ENCODE measurements around the gene SNAI3. TPM values are rescaled to one million over a fixed set of nuclear protein-coding genes. Genes with fewer than 3 reads are reported as not detected.

Gene SNAI3
- total and polyA plus RNA-seq, 2 of the 8 experiments (the other 6 are each of a cell fraction or from before 2014, with no cell fraction given) = 8.5 to 13.3 TPM

DNA sequence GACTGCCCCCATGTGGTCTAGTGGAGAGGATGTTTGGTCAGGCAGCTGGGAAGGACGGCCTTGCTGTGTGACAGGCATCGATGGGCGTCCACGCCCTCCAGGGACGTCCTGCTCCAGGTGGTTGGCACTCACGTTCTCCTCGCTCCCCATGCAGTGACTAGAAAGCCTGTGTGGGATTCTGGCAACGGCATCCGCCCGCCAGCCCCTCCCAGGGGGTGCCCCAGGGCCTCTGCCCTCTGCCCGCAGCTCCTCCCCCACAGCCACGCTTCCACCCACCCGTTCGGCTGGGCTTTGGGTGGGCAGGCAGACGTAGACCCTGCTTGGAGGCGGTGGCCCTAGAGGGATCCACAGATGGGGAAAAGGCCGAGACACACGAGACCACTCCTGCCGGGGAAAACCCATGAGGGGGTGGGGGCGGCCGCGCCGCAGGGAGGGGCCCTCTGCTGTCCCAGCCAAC is 52.6 kb downstream of the SNAI3 start (continued):
- peak; percentile 40 to 68; a peak in 1 of 4 replicates for TF ChIP-seq SIN3A (conservative IDR thresholded peaks at IDR 0.05 in 1 of 2, IDR thresholded peaks at IDR 0.05 in 1 of 2; ENCODE audit: low read depth in 1 of 2, low read length in 2 of 2)

Measured in H1 (cell line).